Measurements from ENCODE around the gene FLRT1. TPM values are rescaled to one million over a fixed set of nuclear protein-coding genes. Genes with fewer than 3 reads are reported as not detected.

Gene FLRT1
- total RNA-seq, 1 experiment from 2014 or later, result 0.44 TPM

DNA sequence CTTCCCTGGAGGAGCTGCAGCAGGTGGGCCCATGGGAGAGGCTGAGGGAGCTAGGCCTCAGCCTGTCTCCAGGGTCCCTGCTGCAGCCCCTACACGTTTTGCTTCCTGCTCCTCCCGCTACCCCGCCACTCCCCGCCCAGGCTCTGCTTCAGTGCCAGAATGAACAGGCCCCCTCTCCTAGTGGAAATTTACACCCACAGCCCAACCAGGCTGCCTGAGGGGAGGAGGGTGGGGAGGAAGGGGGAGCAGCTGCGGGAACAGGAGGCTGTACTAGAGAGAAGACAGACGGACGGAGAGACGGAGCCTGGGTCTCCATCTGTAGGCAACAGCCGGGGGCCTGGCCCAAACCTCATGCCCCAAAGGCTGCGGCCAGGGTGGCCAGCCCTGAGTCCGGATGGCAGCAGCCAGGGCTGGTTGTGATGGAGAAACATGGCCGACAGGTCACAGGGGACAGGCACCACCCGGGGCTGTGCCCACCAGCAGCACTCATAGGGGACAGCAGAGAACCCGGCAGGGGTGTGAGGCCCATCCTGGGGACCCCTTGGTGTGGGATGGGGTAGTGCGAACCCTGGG, 20.6 kb downstream of the FLRT1 start:
- Histone ChIP-seq H3K9me3 (ENCODE audit: insufficient read depth, low read depth) (no peaks in the 10 kb centered on the region), H2AFZ (no peak overlapping the region), H4K20me1 (ENCODE audit: insufficient read depth) (peaks cover 27% of the 10 kb centered on the region), H3K4me2 (no peak overlapping the region), H3F3A (ENCODE audit: insufficient read depth, low read depth) (no peaks in the 10 kb centered on the region), H3K27me3 (ENCODE audit: insufficient read depth, low read depth) (no peaks in the 10 kb centered on the region), H3K4me1 (replicated peaks; ENCODE audit: insufficient read depth) (no peaks in the 10 kb centered on the region), H3K4me3 (no peak overlapping the region), H3K27ac (no peak overlapping the region), H3K36me3 (ENCODE audit: low read depth) (no peaks in the 10 kb centered on the region), H3K79me2 (ENCODE audit: low read depth) (no peaks in the 10 kb centered on the region), H3K9me2 (ENCODE audit: insufficient read depth) (no peaks in the 10 kb centered on the region)
- DNase-seq, result no peak
- intact Hi-C loops (cut with micrococcal nuclease; ENCODE audit: unreplicated experiment), result no loop called here
- POLR2A ChIA-PET (ENCODE audit: unreplicated experiment), result no interaction called here
- TF ChIP-seq EZH2 (IDR thresholded peaks at IDR 0.05; ENCODE audit: low read depth), result no peak
- TF ChIP-seq CTCF (conservative IDR thresholded peaks at IDR 0.05), result no peak
- CTCF ChIA-PET, result no interaction called here
- BruUV-seq (replicated peaks), result no TSS peak

GRCh38 chr11:64056861-64057260, 21.1 kb downstream of the FLRT1 start:
- no peaks in the 10 kb centered on the region for H3K79me2 ChIP-seq (ENCODE audit: low read depth)
- DNase-seq, result no peak
- no peaks in the 10 kb centered on the region for H3K9me3 ChIP-seq (ENCODE audit: insufficient read depth, low read depth)
- ChIA-PET CTCF (no interaction called here), POLR2A (ENCODE audit: unreplicated experiment) (interaction anchor here (0.5 kb wide), 1 partner anchor 722 kb away, joined by 3 read pairs; no protein-coding TSS in a partner anchor)
- H3K36me3 ChIP-seq (ENCODE audit: low read depth), result no peaks in the 10 kb centered on the region
- no peak overlapping the region for H3K4me3 ChIP-seq
- no peaks in the 10 kb centered on the region for H3F3A ChIP-seq (ENCODE audit: insufficient read depth, low read depth)
- no peaks in the 10 kb centered on the region for H3K27me3 ChIP-seq (ENCODE audit: insufficient read depth, low read depth)
- intact Hi-C loops (cut with micrococcal nuclease; ENCODE audit: unreplicated experiment), result no loop called here
- no peak overlapping the region for H3K4me2 ChIP-seq
- peaks cover 27% of the 10 kb centered on the region for H4K20me1 ChIP-seq (ENCODE audit: insufficient read depth)
- H3K9me2 ChIP-seq (ENCODE audit: insufficient read depth), result no peaks in the 10 kb centered on the region
- H2AFZ ChIP-seq, result no peak overlapping the region
- BruUV-seq (replicated peaks), result no TSS peak
- TF ChIP-seq CTCF (conservative IDR thresholded peaks at IDR 0.05), result no peak
- TF ChIP-seq EZH2 (IDR thresholded peaks at IDR 0.05; ENCODE audit: low read depth), result no peak
- no peak overlapping the region for H3K27ac ChIP-seq
- H3K4me1 ChIP-seq (replicated peaks; ENCODE audit: insufficient read depth), result no peaks in the 10 kb centered on the region

- no peak overlapping the region for H3K4me2 ChIP-seq
- intact Hi-C loops (cut with micrococcal nuclease; ENCODE audit: unreplicated experiment), result no loop called here
- TF ChIP-seq CTCF (conservative IDR thresholded peaks at IDR 0.05), result no peak
- TF ChIP-seq EZH2 (IDR thresholded peaks at IDR 0.05; ENCODE audit: low read depth), result no peak
- H3K9me2 ChIP-seq (ENCODE audit: insufficient read depth), result no peaks in the 10 kb centered on the region
- peaks cover 36% of the 10 kb centered on the region for H4K20me1 ChIP-seq (ENCODE audit: insufficient read depth)
- no peaks in the 10 kb centered on the region for H3K4me1 ChIP-seq (replicated peaks; ENCODE audit: insufficient read depth)
- H3K79me2 ChIP-seq (ENCODE audit: low read depth), result no peaks in the 10 kb centered on the region
- no peaks in the 10 kb centered on the region for H3K27me3 ChIP-seq (ENCODE audit: insufficient read depth, low read depth)
- H2AFZ ChIP-seq, result no peak overlapping the region
- DNase-seq, result no peak
- no peak overlapping the region for H3K4me3 ChIP-seq
- CTCF ChIA-PET, result no interaction called here
- H3F3A ChIP-seq (ENCODE audit: insufficient read depth, low read depth), result no peaks in the 10 kb centered on the region
- POLR2A ChIA-PET (ENCODE audit: unreplicated experiment), result no interaction called here
- BruUV-seq (replicated peaks), result no TSS peak
- no peaks in the 10 kb centered on the region for H3K9me3 ChIP-seq (ENCODE audit: insufficient read depth, low read depth)
- no peak overlapping the region for H3K27ac ChIP-seq
- no peaks in the 10 kb centered on the region for H3K36me3 ChIP-seq (ENCODE audit: low read depth)
Measured at GRCh38 chr11:64057890-64058289, 22.2 kb downstream of the FLRT1 start.
